Astrocyte of the cerebellum (primary cell): ENCODE measurements around the gene PTGES2.

Experiments
- DNase-seq: peaks from one replicate; pipeline ENCODE4 v3.0.0-alpha.2; 2011; ENCODE audit warnings: low read depth
- H3K4me3 ChIP-seq: 2 replicates; pipeline ENCODE4 v1.5.1; 2011; ENCODE audit warnings: mild to moderate bottlenecking, low read depth, low read length, moderate library complexity
- CTCF ChIP-seq: IDR thresholded peaks from 2 replicates; pipeline ENCODE4 v1.5.1; 2012; ENCODE audit warnings: low read length, low read depth, moderate library complexity, mild to moderate bottlenecking; ENCODE audit errors: missing control alignments
- in situ Hi-C: cut with HindIII; loops from 2 replicates; pipeline ENCODE4 v1.10.0; 2017; ENCODE audit warnings: low sequenced_read_pairs

Gene PTGES2

GRCh38 chr9:128105538-128106175 lies 21.9 kb downstream of the PTGES2 start:
- DNase-seq, result no peak
- no peak for TF ChIP-seq CTCF
- no peak overlapping the region for H3K4me3 ChIP-seq
- in situ Hi-C loops, result no loop called here

- no peak for TF ChIP-seq CTCF
- no peak overlapping the region for H3K4me3 ChIP-seq
- no peak for DNase-seq
- in situ Hi-C loops, result no loop called here
These were observed 23.3 kb downstream of the PTGES2 start for GRCh38 chr9:128104171-128104618.

- peak; percentile 34 for TF ChIP-seq CTCF
- in situ Hi-C loops, result no loop called here
- H3K4me3 ChIP-seq, result no peak overlapping the region
- DNase-seq, result no peak
These were observed 24.0 kb downstream of the PTGES2 start for GRCh38 chr9:128103589-128103962.

GRCh38 chr9:128102861-128103588 lies 24.5 kb downstream of the PTGES2 start:
- TF ChIP-seq CTCF, result no peak
- in situ Hi-C loops, result no loop called here
- DNase-seq, result no peak

GRCh38 chr9:128102196-128102595 lies 25.3 kb downstream of the PTGES2 start:
- in situ Hi-C loops, result no loop called here
- no peak for DNase-seq
- TF ChIP-seq CTCF, result no peak
- H3K4me3 ChIP-seq, result no peak overlapping the region

More at GRCh38 chr9:128102861-128103588, 24.5 kb downstream of the PTGES2 start:
- no peak overlapping the region for H3K4me3 ChIP-seq

GRCh38 chr9:128101690-128102089 lies 25.8 kb downstream of the PTGES2 start:
- DNase-seq, result no peak
- TF ChIP-seq CTCF, result no peak
- no peak overlapping the region for H3K4me3 ChIP-seq
- in situ Hi-C loops, result no loop called here
